ENCODE results near the gene ARPC1B. TPM values are rescaled to one million over a fixed set of nuclear protein-coding genes. Genes with fewer than 3 reads are reported as not detected.

ARPC1B gene
- total RNA-seq, 2 donors from 2014 or later = 141 to 143 TPM

- Histone ChIP-seq H3K4me1 (no peaks in the 10 kb centered on the region), H3K36me3 (peaks cover 10% of the 10 kb centered on the region), H3K4me3 (no peak overlapping the region), H3K9ac (ENCODE audit: low read depth in 2 of 2, low read length in 2 of 2) (peak overlapping the region in 1 of 2 donors; percentile 19), H3K27ac (no peak overlapping the region), H3K27me3 (no peaks in the 10 kb centered on the region), H3K9me3 (no peaks in the 10 kb centered on the region)
- DNase-seq = peak; percentile 82
- peak; percentile 67 for TF ChIP-seq CTCF (IDR thresholded peaks at IDR 0.05)
- intact Hi-C loops (cut with DNase I) = loop anchor here (5.0 kb wide), 1 partner anchor 52 kb away; no protein-coding TSS in a partner anchor
These were observed 9.0 kb upstream of the ARPC1B start for GRCh38 chr7:99365318-99366141.

GRCh38 chr7:99366646-99367045, 7.9 kb upstream of the ARPC1B start:
- Histone ChIP-seq H3K27me3 (no peaks in the 10 kb centered on the region), H3K27ac (no peak overlapping the region), H3K4me3 (no peak overlapping the region), H3K4me1 (no peaks in the 10 kb centered on the region), H3K9me3 (no peaks in the 10 kb centered on the region), H3K9ac (ENCODE audit: low read depth in 2 of 2, low read length in 2 of 2) (no peak overlapping the region), H3K36me3 (peaks cover 10% of the 10 kb centered on the region)
- DNase-seq = no peak
- intact Hi-C loops (cut with DNase I) = loop anchor here (5.0 kb wide), 1 partner anchor 51 kb away; no protein-coding TSS in a partner anchor
- no peak for TF ChIP-seq CTCF (IDR thresholded peaks at IDR 0.05)

- Histone ChIP-seq H3K4me1 (no peaks in the 10 kb centered on the region), H3K4me3 (no peak overlapping the region), H3K27ac (no peak overlapping the region), H3K9me3 (no peaks in the 10 kb centered on the region), H3K9ac (ENCODE audit: low read depth in 2 of 2, low read length in 2 of 2) (no peak overlapping the region), H3K27me3 (no peaks in the 10 kb centered on the region), H3K36me3 (peaks cover 10% of the 10 kb centered on the region)
- intact Hi-C loops (cut with DNase I) = loop anchor here (5.0 kb wide), 1 partner anchor 48 kb away; no protein-coding TSS in a partner anchor
- no peak for TF ChIP-seq CTCF (IDR thresholded peaks at IDR 0.05)
- no peak for DNase-seq
These were observed 5.7 kb upstream of the ARPC1B start for GRCh38 chr7:99368750-99369389.

GRCh38 chr7:99369767-99370391, 4.7 kb upstream of the ARPC1B start:
- DNase-seq = no peak
- H3K4me1 ChIP-seq = no peaks in the 10 kb centered on the region
- no peak for TF ChIP-seq CTCF (IDR thresholded peaks at IDR 0.05)
- peaks cover 3% of the 10 kb centered on the region for H3K36me3 ChIP-seq
- no peaks in the 10 kb centered on the region for H3K9me3 ChIP-seq
- H3K27me3 ChIP-seq = no peaks in the 10 kb centered on the region
- no peak overlapping the region for H3K27ac ChIP-seq
- intact Hi-C loops (cut with DNase I) = loop anchor here (5.0 kb wide), 2 partner anchors 37 to 47 kb away; partner anchors contain the start of genes BUD31 and PDAP1
- no peak overlapping the region for H3K4me3 ChIP-seq
- H3K9ac ChIP-seq (ENCODE audit: low read depth in 2 of 2, low read length in 2 of 2) = no peak overlapping the region

- intact Hi-C loops (cut with DNase I) = loop anchor here (5.0 kb wide), 1 partner anchor 36 kb away; the partner anchor contains the start of genes BUD31 and PDAP1
These were observed 3.1 kb upstream of the ARPC1B start for GRCh38 chr7:99371376-99371920.

More at GRCh38 chr7:99371376-99371920, 3.1 kb upstream of the ARPC1B start:
- Histone ChIP-seq H3K4me1 (peaks cover 2% of the 10 kb centered on the region), H3K4me3 (no peak overlapping the region), H3K27ac (no peak overlapping the region), H3K9ac (ENCODE audit: low read depth in 2 of 2, low read length in 2 of 2) (no peak overlapping the region), H3K36me3 (no peaks in the 10 kb centered on the region), H3K9me3 (no peaks in the 10 kb centered on the region), H3K27me3 (no peaks in the 10 kb centered on the region)
- no peak for DNase-seq
- no peak for TF ChIP-seq CTCF (IDR thresholded peaks at IDR 0.05)

Data from colonic mucosa (tissue), 4 donors.